PC-9 (cell line): ENCODE results near the gene MGRN1.

Experiments used
- CTCF ChIP-seq: fragments of 200-600 bp; sonication (generic); conservative IDR thresholded peaks from 2 replicates; pipeline ENCODE4 v1.6.1; 2017; ENCODE audit warnings: mixed run types, antibody characterized with exemption, mild to moderate bottlenecking, moderate library complexity
- EZH2 ChIP-seq: fragments of 200-600 bp; sonication (generic); IDR thresholded peaks from 2 replicates; pipeline ENCODE4 v1.8.0; 2017; ENCODE audit warnings: antibody characterized with exemption, low read depth

DNA sequence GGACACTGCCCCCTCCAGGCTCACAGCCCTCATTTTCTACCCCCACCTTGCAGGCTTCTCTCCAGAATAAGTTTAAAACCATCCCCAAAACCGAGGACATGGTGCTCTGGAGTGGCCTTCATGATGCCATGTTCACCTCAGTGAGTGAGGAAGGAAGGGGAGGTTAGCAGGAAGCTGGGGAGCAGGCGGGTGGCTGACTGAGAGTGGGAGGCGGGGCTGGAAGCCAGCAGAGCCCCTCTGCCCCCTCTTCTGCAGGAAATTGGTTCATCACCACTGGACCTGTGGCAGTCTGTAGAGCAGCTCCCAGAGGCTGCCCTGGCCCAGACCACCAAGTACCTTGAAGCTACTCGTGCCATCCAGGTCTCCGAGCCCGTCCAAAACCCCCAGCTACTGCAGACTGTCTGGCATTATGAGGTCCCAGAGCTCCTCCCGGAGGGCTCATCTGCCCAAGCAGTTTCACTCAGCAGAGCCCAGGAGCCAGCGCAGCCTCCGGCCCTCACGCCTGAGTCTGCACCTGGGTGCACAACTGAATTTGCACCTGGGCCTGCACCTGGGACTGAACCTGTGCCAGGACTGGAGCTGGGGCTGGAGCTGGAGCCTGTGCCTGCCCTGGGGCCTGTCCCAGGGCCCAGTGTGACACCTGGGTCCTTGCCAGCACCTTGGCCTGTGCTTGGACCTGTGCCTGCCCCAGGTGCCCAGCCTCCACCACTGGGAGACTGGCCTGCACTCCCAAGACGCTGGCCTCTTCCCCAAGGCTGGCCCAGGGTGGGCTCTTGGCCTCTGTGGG is 49.5 kb upstream of the MGRN1 start:
- TF ChIP-seq CTCF: no peak
- no peak for TF ChIP-seq EZH2
